SU-DHL-6 (cell line): ENCODE measurements around the gene ITPR2.

Experiments
- H2AFZ ChIP-seq: fragments of 200-600 bp; sonication (generic); 2 replicates; pipeline ENCODE4 v1.6.1; 2014; ENCODE audit warnings: low read depth, mild to moderate bottlenecking, moderate library complexity, mixed read lengths, antibody characterized with exemption, low read length; ENCODE audit not compliant: severe bottlenecking
- H3F3A ChIP-seq: fragments of 200-600 bp; shearing (Covaris generic); 2 replicates; pipeline ENCODE4 v1.6.0; 2016; ENCODE audit warnings: antibody characterized with exemption, mild to moderate bottlenecking; ENCODE audit not compliant: insufficient read depth
- H3K27ac ChIP-seq: fragments of 200-600 bp; sonication (generic); 2 replicates; pipeline ENCODE4 v1.5.1; 2016; ENCODE audit warnings: low read depth, mild to moderate bottlenecking, low read length, moderate library complexity, mixed read lengths
- H3K27me3 ChIP-seq: fragments of 200-600 bp; sonication (generic), shearing (Covaris generic); 2 replicates; pipeline ENCODE4 v1.6.0; 2014; ENCODE audit warnings: mild to moderate bottlenecking, low read length
- H3K36me3 ChIP-seq: fragments of 200-600 bp; sonication (generic); 2 replicates; pipeline ENCODE4 v1.6.1; 2014; ENCODE audit warnings: mild to moderate bottlenecking, low read length, mixed read lengths
- H3K4me2 ChIP-seq: fragments of 300-600, 200-600 bp; shearing (Covaris generic), sonication (generic); 2 replicates; pipeline ENCODE4 v1.6.0; 2014; ENCODE audit warnings: low read length, low read depth, mild to moderate bottlenecking; ENCODE audit not compliant: poor library complexity, severe bottlenecking
- H3K4me3 ChIP-seq: fragments of 200-600 bp; sonication (generic); 2 replicates; pipeline ENCODE4 v1.5.1; 2014; ENCODE audit warnings: antibody characterized with exemption, low read length, mild to moderate bottlenecking, mixed read lengths; ENCODE audit not compliant: insufficient read depth, poor library complexity, severe bottlenecking
- H3K79me2 ChIP-seq: fragments of 200-600 bp; sonication (generic); 2 replicates; pipeline ENCODE4 v1.6.1; 2014; ENCODE audit warnings: mild to moderate bottlenecking, low read length, moderate library complexity; ENCODE audit not compliant: insufficient read depth
- H3K9ac ChIP-seq: fragments of 200-600 bp; sonication (generic); 2 replicates; pipeline ENCODE4 v1.7.0; 2014; ENCODE audit warnings: mild to moderate bottlenecking, low read length
- H3K9me2 ChIP-seq: fragments of 200-600 bp; sonication (generic); replicated peaks from 2 replicates; pipeline ENCODE4 v1.6.1; 2014; ENCODE audit warnings: low read length; ENCODE audit not compliant: insufficient read depth
- H3K9me3 ChIP-seq: fragments of 200-600 bp; sonication (generic); 2 replicates; pipeline ENCODE4 v1.6.1; 2014; ENCODE audit warnings: low read length, mixed read lengths; ENCODE audit not compliant: insufficient read depth
- H4K20me1 ChIP-seq: fragments of 200-600 bp; sonication (generic); 2 replicates; pipeline ENCODE4 v1.6.1; 2014; ENCODE audit warnings: low read depth, mild to moderate bottlenecking, antibody characterized with exemption, low read length, moderate library complexity, mixed read lengths
- CTCF ChIP-seq: fragments of 200-600 bp; sonication (generic); IDR thresholded peaks from one replicate; pipeline ENCODE4 v1.5.1; 2017; ENCODE audit warnings: antibody characterized with exemption, mild to moderate bottlenecking, low read length, moderate library complexity; ENCODE audit not compliant: insufficient read depth, poor library complexity, severe bottlenecking
- EZH2phosphoT487 ChIP-seq: fragments of 200-600 bp; sonication (generic), shearing (Covaris generic); conservative IDR thresholded peaks from 2 replicates; pipeline ENCODE4 v1.6.1; 2018; ENCODE audit warnings: mild to moderate bottlenecking, antibody characterized with exemption, low read length, moderate library complexity, mixed read lengths

ITPR2 gene

GRCh38 chr12:26711569-26711968, 121.4 kb downstream of the ITPR2 start:
- Histone ChIP-seq H3F3A (peaks cover 17% of the 10 kb centered on the region; the same call in 1 of the 2 replicates), H3K9me3 (no peaks in the 10 kb centered on the region), H2AFZ (no peak overlapping the region), H3K4me3 (no peak overlapping the region), H3K4me2 (no peak overlapping the region), H3K36me3 (0 out of 2 replicates have a peak, but pooled peaks cover 3% of the 10 kb centered on the region), H3K27me3 (no peaks in the 10 kb centered on the region), H3K27ac (no peak overlapping the region), H3K9me2 (no peaks in the 10 kb centered on the region), H3K79me2 (no peaks in the 10 kb centered on the region), H3K9ac (no peak overlapping the region), H4K20me1 (no peaks in the 10 kb centered on the region)
- TF ChIP-seq EZH2phosphoT487, result no peak
- no peak for TF ChIP-seq CTCF

- no peaks in the 10 kb centered on the region for H3K27me3 ChIP-seq
- no peak overlapping the region for H3K27ac ChIP-seq
- H4K20me1 ChIP-seq, result no peaks in the 10 kb centered on the region
- H3K9me2 ChIP-seq, result no peaks in the 10 kb centered on the region
- no peak overlapping the region for H3K9ac ChIP-seq
- no peaks in the 10 kb centered on the region for H3K9me3 ChIP-seq
- H2AFZ ChIP-seq, result no peak overlapping the region
- no peak overlapping the region for H3K4me3 ChIP-seq
- no peaks in the 10 kb centered on the region for H3K79me2 ChIP-seq
- peaks cover 13% of the 10 kb centered on the region; the same call in 1 of the 2 replicates for H3F3A ChIP-seq
- H3K36me3 ChIP-seq, result 0 out of 2 replicates have a peak, but pooled peaks cover 3% of the 10 kb centered on the region
- H3K4me2 ChIP-seq, result no peak overlapping the region
- TF ChIP-seq EZH2phosphoT487 (no peak), CTCF (no peak)
Observed at GRCh38 chr12:26711072-26711471, 121.9 kb downstream of the ITPR2 start.

GRCh38 chr12:26705851-26706250, 127.1 kb downstream of the ITPR2 start:
- no peak overlapping the region for H3K9ac ChIP-seq
- H3K27ac ChIP-seq, result no peak overlapping the region
- H3K9me3 ChIP-seq, result no peaks in the 10 kb centered on the region
- no peaks in the 10 kb centered on the region for H3K27me3 ChIP-seq
- H3K4me2 ChIP-seq, result no peak overlapping the region
- no peaks in the 10 kb centered on the region for H3K9me2 ChIP-seq
- TF ChIP-seq EZH2phosphoT487, result no peak
- no peak for TF ChIP-seq CTCF
- H3F3A ChIP-seq, result no peaks in the 10 kb centered on the region
- no peak overlapping the region for H2AFZ ChIP-seq
- H4K20me1 ChIP-seq, result no peaks in the 10 kb centered on the region
- no peaks in the 10 kb centered on the region for H3K36me3 ChIP-seq
- H3K79me2 ChIP-seq, result no peaks in the 10 kb centered on the region
- no peak overlapping the region for H3K4me3 ChIP-seq
